ENCODE results near the gene NCMAP.

GRCh38 chr1:24568475-24568874 lies 12.6 kb downstream of the NCMAP start:
- TF ChIP-seq CTCF (conservative IDR thresholded peaks at IDR 0.05 in 1 of 2, IDR thresholded peaks at IDR 0.05 in 1 of 2; ENCODE audit: low read depth in 1 of 2, low read length in 2 of 2) (no peak), EZH2 (IDR thresholded peaks at IDR 0.05; ENCODE audit: low read length, missing control alignments) (no peak)

All from fibroblast of lung (primary cell).